Thyroid gland (tissue), 4 donors: ENCODE data around the gene CPLX3. TPM values are rescaled to one million over a fixed set of nuclear protein-coding genes. Genes with fewer than 3 reads are reported as not detected.

ENCODE experiments used
- DNase-seq, 2 donors: peaks; one replicate each; pipeline ENCODE4 v3.0.0-alpha.2; 2019
- H3K27ac ChIP-seq, 3 donors: fragments of 200-600 bp; sonication (generic); 1 replicate in 2 of 3; 2 replicates in 1 of 3; pipeline ENCODE4 v1.5.1; 2016 to 2019; ENCODE audit warnings: mild to moderate bottlenecking in 1 of 3, moderate library complexity in 1 of 3
- H3K27me3 ChIP-seq: fragments of 200-600 bp; sonication (generic); one replicate; pipeline ENCODE4 v1.5.1; 2019
- H3K36me3 ChIP-seq, 2 donors: fragments of 200-600 bp; sonication (generic); one replicate each; pipeline ENCODE4 v1.5.1; 2016 to 2019
- H3K4me1 ChIP-seq, 2 donors: fragments of 200-600 bp; sonication (generic); one replicate each; pipeline ENCODE4 v1.5.1; 2017 to 2019
- H3K4me3 ChIP-seq, 3 donors: fragments of 200-600 bp; sonication (generic); replicated peaks in 1 of 3; 1 replicate in 2 of 3; 2 replicates in 1 of 3; pipeline ENCODE4 v1.5.1; 2016; ENCODE audit warnings: mild to moderate bottlenecking in 1 of 3
- H3K9me3 ChIP-seq: fragments of 200-600 bp; sonication (generic); one replicate; pipeline ENCODE4 v1.5.1; 2017
- POLR2A ChIP-seq, 2 donors: fragments of 450-650 bp; IDR thresholded peaks; one replicate each; pipeline ENCODE4 v1.6.1; 2017; ENCODE audit warnings: antibody characterized with exemption in 2 of 2, mild to moderate bottlenecking in 2 of 2, moderate library complexity in 1 of 2
- WGBS, 2 donors: methylation state at CpG; one replicate each; pipeline ENCODE4 v1.1.5; 2017; 5-methylcytosine and 5-hydroxymethylcytosine counted together
- intact Hi-C: fragments of 100-400 bp; cut with DNase I; formaldehyde crosslinking; loops from one replicate; pipeline ENCODE4 v1.15.1; 2023
- total RNA-seq, 4 donors: library from RNA; depleted of rRNA; stranded (reverse); fragments of >200 nt; gene quantifications; one replicate each; pipeline ENCODE4 v1.2.3, GENCODE V29; 2016
- TF ChIP-seq, protein P1 (sequence below), 6 experiments: fragments of 200-600 bp in 3 of 6; fragments of 450-650 bp in 3 of 6; sonication (generic) in 3 of 6; IDR thresholded peaks; one replicate each; pipeline ENCODE4 v1.5.1; 2016 to 2019; ENCODE audit warnings: antibody characterized with exemption in 6 of 6, mild to moderate bottlenecking in 2 of 6, inconsistent platforms in 1 of 6, moderate library complexity in 1 of 6

Gene CPLX3
- total RNA-seq, 4 donors from 2014 or later = not detected

DNA sequence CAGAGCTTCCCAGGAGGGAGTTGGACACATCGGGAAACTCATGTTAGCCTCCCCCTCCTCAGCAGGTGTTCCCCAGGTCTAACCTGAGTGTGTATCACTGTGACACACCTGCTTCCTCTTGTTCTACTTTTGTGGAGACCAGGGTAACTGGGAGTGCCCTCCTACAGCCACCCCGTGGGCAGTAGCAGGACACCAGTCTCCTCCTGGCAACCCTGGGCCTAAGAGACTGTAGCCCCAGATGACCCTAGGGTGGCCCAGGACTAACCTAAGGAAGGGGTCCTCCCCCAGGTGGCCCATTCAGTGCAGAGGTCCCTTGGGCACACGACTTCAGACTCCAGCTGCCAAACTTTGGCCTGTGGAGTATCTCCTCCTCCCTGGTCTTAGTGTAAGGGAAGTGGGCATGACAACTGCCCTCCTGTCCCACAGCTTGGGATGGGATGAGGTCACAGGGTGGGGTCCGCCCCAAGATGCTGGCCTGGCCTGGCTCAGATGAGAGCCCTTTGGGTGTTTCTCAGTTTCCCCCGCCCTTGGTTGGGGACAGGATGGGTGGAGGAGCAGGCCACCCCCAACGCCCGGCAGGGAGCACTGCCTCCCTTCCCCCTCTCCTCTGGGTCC, 39.8 kb upstream of the CPLX3 start:
- no peak for TF ChIP-seq POLR2A (IDR thresholded peaks at IDR 0.05)
- no peak for DNase-seq
- H3K4me3 ChIP-seq = no peak overlapping the region

DNA sequence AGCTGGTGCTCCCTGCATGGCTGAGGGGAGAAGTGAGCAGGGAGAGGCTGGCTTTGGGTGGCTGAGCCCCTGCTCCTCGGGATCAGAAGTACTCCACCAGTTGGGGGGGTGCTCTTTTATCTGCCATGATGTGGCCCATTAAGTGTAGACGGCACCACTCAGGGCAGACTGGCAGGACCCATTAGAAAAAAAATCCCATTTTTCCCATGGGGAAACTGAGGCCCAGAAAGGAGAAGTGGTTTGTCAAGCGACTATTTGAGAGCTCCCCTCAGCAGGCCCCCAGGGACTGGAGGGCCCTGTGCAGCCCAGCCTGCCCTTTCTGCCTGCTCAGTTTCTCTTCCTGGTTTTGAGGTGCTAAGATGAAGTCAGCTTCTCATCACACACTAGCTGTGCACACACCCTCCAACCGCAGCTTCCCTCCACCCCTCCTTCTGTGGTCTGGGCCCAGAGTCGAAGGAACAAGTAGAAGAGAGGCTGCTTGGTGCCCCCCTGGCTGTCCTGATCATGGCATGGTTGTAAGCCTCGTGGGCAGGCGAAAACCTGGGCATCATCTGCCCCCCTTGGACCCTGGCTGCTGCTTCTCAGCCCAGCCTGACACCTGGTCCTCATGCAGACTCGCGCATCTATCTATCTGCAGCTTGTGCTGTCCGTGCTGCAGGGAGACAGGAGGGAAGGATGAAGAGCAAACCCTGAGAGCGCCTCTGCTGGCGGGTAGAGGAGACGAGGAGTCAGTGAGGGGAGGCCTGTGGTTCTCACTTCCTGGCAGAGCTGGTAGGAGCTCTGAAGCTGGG, 39.0 kb upstream of the CPLX3 start:
- no peaks in the 10 kb centered on the region for H3K9me3 ChIP-seq
- WGBS, 2 donors = 62 to 75% methylated on average over 13 of the region's 13 CpGs
- TF ChIP-seq, protein P1, sequence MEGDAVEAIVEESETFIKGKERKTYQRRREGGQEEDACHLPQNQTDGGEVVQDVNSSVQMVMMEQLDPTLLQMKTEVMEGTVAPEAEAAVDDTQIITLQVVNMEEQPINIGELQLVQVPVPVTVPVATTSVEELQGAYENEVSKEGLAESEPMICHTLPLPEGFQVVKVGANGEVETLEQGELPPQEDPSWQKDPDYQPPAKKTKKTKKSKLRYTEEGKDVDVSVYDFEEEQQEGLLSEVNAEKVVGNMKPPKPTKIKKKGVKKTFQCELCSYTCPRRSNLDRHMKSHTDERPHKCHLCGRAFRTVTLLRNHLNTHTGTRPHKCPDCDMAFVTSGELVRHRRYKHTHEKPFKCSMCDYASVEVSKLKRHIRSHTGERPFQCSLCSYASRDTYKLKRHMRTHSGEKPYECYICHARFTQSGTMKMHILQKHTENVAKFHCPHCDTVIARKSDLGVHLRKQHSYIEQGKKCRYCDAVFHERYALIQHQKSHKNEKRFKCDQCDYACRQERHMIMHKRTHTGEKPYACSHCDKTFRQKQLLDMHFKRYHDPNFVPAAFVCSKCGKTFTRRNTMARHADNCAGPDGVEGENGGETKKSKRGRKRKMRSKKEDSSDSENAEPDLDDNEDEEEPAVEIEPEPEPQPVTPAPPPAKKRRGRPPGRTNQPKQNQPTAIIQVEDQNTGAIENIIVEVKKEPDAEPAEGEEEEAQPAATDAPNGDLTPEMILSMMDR (IDR thresholded peaks at IDR 0.05) = peak in 2 of 6 experiments; percentile 9 to 31
- no peak for TF ChIP-seq POLR2A (IDR thresholded peaks at IDR 0.05)
- peak overlapping the region in 2 of 3 donors; percentile 17 to 51 for H3K27ac ChIP-seq
- H3K36me3 ChIP-seq = no peaks in the 10 kb centered on the region
- peaks cover 73 to 98% of the 10 kb centered on the region in 2 donors for H3K4me1 ChIP-seq
- intact Hi-C loops = no loop called here
- DNase-seq = peak in 1 of 2 donors; percentile 38
- H3K27me3 ChIP-seq = no peaks in the 10 kb centered on the region
- H3K4me3 ChIP-seq = no peak overlapping the region

More for the DNA sequence above, 39.8 kb upstream of the CPLX3 start:
- intact Hi-C loops = no loop called here
- peak overlapping the region in 2 of 3 donors; percentile 17 to 51 for H3K27ac ChIP-seq
- no peaks in the 10 kb centered on the region for H3K27me3 ChIP-seq
- H3K36me3 ChIP-seq = no peaks in the 10 kb centered on the region
- peaks cover 69 to 91% of the 10 kb centered on the region in 2 donors for H3K4me1 ChIP-seq
- no peaks in the 10 kb centered on the region for H3K9me3 ChIP-seq
- WGBS, 2 donors = 69 to 78% methylated on average over 7 of the region's 7 CpGs

DNA sequence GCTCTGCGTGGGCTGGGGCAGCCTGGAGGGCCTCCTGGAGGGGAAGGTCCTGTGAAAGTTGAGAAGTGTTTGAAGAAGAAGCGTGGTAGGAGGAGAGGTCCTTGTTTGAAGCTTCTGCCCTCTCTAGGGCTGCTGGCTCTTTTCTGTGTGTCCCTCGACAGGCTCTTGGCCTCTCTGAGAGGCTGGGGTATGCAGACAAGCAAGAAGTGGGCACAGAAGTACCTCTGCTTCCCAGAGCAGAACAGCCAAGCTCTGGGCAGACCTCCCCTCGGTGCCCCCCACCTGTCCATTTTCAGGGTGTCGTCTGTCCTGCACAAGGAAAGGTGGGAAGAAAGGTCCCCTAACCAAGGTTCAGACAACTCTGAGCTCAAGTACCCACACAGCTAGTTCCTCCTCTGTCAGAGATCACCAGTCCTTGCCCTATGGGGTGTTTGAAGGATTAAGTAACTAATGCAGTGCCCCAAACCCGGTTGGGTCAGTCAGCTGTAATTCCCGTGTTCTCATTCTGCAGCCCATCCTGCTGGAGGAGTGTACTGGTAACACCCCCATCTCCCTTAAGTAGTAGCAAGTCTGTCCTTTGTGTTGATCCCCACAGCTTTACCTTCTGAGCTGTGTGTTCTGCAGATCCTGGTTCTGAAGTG, 38.3 kb upstream of the CPLX3 start:
- peaks cover 69 to 100% of the 10 kb centered on the region in 2 donors for H3K4me1 ChIP-seq
- intact Hi-C loops = no loop called here
- H3K36me3 ChIP-seq = no peaks in the 10 kb centered on the region
- DNase-seq = no peak
- H3K9me3 ChIP-seq = no peaks in the 10 kb centered on the region
- TF ChIP-seq, protein P1 (IDR thresholded peaks at IDR 0.05) = no peak
- TF ChIP-seq POLR2A (IDR thresholded peaks at IDR 0.05) = no peak
- H3K27ac ChIP-seq = peak overlapping the region in 1 of 3 donors; percentile 51
- no peak overlapping the region for H3K4me3 ChIP-seq
- H3K27me3 ChIP-seq = no peaks in the 10 kb centered on the region
- WGBS, 2 donors = 46 to 50% methylated on average over 5 to 7 of the region's 7 CpGs

DNA sequence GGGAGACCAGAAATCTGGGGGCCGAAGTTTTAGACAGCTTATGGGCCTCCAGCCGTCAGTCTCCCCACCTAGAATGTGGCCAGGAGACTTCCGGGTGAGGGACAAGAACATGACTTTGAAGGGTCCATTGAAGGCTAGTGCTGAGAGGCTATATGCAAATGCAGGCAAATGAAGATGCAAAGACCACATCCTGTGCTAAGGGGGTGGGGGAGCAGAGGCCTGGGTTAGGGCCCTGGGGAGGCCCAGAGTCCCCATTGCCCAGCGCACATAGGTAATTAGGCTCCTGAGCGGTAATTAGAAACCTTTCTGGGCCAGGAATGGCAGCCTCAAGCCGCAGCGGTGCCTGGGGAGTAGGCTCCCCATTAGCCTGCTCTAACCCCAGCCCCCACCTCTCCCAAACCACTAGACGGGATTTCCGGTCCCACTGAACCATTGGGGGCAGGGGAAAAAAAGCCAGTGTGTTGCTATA, 37.7 kb upstream of the CPLX3 start:
- H3K27ac ChIP-seq = peak overlapping the region in 2 of 3 donors; percentile 58 to 72
- no peaks in the 10 kb centered on the region for H3K36me3 ChIP-seq
- WGBS, 2 donors = 75 to 85% methylated on average over 7 to 9 of the region's 9 CpGs
- H3K27me3 ChIP-seq = no peaks in the 10 kb centered on the region
- no peaks in the 10 kb centered on the region for H3K9me3 ChIP-seq
- H3K4me1 ChIP-seq = peaks cover 66 to 97% of the 10 kb centered on the region in 2 donors
- DNase-seq = no peak
- TF ChIP-seq POLR2A (IDR thresholded peaks at IDR 0.05) = no peak
- TF ChIP-seq, protein P1 (IDR thresholded peaks at IDR 0.05) = no peak
- intact Hi-C loops = no loop called here
- no peak overlapping the region for H3K4me3 ChIP-seq

DNA sequence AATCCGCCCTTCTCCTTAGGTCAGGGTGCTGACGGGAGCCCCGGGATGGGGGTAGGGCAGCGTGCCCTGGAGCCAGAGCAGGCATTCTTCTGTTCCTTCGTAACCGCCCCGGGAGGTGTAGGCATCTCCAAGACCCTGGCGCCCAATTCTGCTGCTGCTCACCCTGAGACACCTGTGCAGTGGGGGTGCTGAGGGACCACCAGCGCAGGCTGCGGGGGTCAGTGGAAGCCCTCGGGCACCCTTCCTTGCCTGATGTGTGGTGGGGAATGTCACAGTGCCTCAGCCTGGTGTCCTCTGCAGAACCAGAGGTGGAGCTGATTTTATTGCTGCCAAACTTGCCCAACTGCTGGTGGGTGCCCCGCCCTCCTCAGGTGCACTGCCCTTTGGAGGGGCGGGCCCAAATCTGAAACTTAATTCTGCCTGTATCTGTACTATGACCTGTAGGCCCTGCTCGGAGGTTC, 37.2 kb upstream of the CPLX3 start:
- no peak overlapping the region for H3K4me3 ChIP-seq
- peak; percentile 38 to 43 for DNase-seq

More for the DNA sequence above, 37.2 kb upstream of the CPLX3 start:
- no peaks in the 10 kb centered on the region for H3K27me3 ChIP-seq
- H3K9me3 ChIP-seq = no peaks in the 10 kb centered on the region
- H3K4me1 ChIP-seq = peaks cover 63 to 92% of the 10 kb centered on the region in 2 donors
- no peaks in the 10 kb centered on the region for H3K36me3 ChIP-seq
- WGBS, 2 donors = 71 to 81% methylated on average over 13 to 14 of the region's 14 CpGs
- intact Hi-C loops = no loop called here
- peak overlapping the region in 2 of 3 donors; percentile 58 to 72 for H3K27ac ChIP-seq
- TF ChIP-seq, protein P1 (IDR thresholded peaks at IDR 0.05) = no peak
- no peak for TF ChIP-seq POLR2A (IDR thresholded peaks at IDR 0.05)
